ENCODE measurements around the gene LDB3.

LDB3 gene

DNA sequence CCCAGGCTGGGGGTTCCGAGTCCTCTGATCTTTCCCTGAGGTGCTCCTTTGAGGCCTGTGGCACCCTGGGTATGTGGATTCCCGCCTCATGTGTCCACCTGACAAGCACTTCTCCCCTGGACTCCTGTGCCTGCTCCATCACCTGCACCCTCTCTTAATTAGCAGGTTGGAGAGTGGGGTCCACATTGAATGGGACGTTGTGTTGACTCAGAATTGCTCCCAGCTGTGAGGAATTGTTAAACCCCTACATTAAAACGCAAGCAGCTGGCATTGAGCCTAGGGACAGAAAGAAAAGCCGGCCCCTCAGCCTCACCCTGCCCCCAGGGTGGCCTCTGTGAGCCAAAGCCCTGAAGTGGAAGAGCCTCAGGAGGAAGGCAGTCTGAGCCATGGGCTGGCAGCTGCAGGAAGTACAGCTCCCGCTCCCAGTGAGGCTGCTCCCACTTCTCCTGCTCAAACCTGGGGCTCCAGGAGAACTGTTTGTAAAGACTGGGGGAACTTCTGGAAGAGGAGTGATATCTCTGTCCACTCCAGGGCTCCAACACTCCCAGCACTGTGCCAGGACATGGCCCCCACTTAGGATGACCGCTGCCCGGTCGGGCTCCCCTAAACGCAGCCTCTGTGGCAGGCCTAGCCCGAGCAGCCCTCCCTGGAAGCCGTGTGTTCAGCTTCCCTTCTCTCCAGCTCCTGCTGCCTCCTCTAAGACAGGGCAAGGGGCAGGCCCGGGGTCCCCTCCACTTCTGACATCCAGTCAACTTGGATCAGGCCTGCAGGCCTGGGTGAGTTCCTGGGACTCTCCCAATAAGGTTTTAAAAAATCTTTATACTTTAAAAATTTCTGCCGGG, 15.7 kb upstream of the LDB3 start:
- DNase-seq, result no peak

DNA sequence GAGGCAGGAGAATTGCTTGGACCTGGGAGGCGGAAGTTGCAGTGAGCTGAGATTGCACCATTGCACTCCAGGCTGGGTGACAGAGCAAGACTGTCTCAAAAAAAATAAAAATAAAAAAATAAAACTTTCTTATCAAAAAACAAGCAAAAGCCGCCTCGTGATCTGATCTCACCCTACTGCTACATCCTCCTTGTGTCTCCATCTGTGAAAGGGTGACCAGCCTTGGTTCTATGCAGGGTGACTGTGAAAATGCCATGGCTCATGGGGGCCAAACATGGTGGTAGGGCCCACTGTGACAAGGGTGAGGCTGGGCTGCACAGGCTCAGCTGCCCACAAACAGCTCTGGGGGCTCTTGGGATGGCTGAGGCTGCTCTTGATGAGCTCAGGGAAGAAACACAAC, 14.9 kb upstream of the LDB3 start:
- no peak for DNase-seq

DNA sequence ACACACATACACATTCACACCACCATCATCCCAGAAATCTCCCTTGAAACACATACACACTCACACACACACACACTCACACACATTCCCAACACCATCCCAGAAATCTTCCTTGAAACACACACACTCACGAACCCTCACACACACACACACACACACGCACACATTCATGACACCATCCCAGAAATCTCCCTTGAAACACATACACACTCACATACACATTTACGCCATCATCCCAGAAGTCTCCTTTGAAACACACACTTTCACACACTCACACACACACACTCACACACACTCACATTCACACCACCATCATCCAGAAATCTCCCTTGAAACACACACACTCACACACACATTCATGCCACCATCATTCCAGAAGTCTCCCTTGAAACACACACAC, 14.3 kb upstream of the LDB3 start:
- DNase-seq, result no peak

DNA sequence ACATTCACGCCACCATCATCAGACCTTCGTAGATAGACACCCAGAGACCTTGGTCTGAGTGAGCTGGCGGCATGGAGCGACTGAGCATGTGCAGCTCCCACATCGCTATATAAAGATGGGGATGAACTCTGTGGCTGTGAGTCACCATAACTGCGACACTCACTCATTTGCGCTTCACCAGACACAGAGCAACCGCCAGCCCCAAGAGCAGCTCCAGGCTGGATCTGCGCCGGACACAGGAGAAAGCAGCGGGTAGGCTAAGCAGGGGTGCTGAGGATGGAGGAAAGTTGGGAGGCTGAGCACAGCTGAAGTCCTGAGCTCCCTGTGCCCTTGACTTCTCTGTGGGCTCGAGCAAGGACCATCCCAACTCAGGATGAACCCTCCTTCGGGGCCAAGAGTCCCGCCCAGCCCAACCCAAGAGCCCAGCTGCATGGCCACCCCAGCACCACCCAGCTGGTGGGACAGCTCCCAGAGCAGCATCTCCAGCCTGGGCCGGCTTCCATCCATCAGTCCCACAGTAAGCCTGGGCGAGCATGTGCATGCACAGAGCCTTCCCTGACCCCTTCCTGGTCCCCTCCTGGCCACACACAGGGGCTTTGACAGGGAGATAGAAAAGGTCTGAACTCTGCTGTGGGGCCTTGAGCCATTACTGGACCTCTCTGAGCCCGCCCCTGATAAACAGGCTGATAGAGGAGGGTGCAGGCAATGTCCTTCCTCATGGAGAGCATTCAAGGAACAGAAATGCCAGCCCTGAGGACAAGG, 13.7 kb upstream of the LDB3 start, which contains the start of gene OPN4:
OPN4 (plus strand) TSS at position 137 of the 762 bp plus-strand sequence; CDS start at position 374, 237 bp downstream.
- no peak for DNase-seq

DNA sequence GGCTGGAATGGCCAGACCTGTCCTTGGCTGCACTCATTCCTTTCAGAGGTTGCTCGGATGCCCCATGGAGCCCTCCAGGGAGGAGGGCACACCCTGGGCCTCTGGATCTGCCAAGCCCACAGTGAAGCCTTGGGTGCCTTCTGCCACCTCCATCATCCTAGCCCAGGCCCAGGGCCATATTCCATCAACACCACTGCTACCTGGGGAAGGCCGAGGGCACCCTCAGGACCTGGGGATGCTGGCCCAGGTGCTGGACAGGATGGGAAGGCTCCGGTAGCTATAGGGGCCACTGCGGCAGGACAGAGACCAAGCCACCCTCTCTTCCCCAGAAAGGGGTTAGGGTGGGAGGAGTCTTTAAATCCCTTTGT, 13.2 kb upstream of the LDB3 start:
- DNase-seq, result no peak

DNA sequence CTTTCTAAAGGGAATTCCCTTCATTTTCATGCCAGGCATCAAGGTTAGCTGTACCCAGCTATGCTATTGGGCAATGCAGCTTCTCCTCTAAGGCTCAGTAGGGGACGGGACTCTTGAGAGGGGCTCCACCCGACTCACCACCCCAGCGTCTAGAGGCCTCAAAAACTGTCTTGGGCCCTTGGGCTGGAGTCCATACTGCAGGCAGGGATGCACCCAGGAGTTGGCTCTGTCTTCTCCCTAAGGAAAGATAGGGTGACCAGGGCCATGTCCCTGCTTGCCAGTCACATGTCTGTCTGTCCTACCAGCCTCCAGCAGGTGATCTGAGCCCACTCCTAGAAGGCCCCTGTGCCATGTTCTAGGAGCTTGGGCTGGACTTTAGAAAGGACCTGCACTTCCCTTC, 12.7 kb upstream of the LDB3 start:
- DNase-seq, result no peak

DNA sequence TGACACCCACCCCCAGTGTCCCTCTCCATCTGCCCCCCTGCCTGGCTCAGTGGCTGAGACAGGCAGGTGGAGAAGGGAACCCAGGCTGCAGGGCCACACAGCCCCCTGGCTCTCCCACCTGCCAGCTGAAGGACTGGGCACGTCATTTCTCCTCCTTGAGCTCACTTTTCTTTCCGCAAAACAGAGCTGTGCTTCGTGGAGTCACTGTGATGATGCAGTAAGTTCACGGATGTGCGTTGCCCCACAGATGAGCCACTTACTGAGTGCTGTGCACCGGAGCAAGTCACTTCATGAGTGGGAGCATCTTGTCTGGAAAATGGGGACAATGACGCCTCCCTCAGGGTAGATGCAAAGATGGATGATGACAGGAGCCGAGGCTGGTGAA, 11.3 kb upstream of the LDB3 start:
- DNase-seq, result no peak

DNA sequence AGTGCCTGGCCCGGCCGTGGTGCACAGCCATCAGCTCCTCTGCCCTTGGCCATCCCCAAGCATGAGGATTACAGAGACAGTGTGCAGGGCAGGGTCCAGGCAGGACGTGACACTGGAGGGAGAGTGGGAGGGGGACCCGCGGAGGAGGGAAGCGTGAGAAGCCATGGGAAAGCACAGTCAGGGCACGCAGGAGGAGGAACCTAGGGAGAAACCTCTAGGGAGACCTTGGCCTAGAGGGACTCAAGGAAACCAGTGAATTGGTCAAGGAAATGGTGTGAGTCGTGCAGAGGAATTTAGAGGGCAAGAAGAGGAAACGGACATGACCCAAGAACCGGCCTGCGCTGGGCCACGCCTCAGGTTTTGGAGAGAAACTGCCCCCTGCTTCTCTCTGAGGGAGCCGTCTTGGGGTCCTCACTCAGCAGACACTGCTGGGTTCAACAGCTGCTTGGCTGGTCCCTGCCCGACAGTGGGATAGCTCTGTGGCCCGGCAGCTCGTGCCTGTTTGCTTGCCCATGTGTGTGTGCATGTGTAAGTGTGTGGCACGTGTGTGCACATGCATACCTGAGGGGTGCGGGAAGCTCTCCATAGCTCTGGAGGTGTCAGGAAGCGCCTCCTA, 10.8 kb upstream of the LDB3 start:
- DNase-seq, result no peak

DNA sequence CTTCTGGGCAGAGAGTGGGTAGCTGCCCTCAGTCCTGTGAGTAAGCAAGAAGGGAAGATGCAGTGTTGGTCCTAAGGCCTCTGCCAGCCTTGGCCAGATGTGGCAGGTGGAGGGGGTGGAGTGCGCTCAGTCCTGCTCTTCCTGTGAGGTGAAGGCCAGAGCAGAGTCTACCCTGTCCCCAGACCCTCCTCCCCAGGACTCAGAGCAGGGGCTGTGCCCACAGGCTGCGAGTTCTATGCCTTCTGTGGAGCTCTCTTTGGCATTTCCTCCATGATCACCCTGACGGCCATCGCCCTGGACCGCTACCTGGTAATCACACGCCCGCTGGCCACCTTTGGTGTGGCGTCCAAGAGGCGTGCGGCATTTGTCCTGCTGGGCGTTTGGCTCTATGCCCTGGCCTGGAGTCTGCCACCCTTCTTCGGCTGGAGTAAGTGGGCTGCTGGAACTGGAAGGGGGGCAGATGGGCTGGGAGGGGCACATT, 10.0 kb upstream of the LDB3 start:
- DNase-seq, result no peak

DNA sequence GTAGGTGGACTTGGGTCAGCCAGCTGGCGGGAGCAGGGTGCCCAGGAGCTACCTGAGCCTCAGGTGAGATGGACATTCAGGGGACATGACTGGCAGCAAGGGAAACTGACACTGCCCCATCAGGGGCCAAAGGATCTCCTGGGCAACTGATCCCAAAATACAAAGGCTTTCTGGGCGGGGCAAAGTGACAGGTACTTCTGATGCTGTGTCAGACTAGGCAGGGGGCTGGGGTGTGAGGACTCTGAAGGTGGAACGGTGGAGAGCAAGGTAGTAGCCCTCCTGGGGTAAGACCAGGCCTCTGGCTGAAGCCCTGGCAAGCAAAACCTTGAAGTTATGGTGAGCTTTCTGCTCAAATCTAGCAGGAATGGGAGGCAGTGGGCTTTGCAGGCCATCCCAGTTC, 9.6 kb upstream of the LDB3 start:
- no peak for DNase-seq

DNA sequence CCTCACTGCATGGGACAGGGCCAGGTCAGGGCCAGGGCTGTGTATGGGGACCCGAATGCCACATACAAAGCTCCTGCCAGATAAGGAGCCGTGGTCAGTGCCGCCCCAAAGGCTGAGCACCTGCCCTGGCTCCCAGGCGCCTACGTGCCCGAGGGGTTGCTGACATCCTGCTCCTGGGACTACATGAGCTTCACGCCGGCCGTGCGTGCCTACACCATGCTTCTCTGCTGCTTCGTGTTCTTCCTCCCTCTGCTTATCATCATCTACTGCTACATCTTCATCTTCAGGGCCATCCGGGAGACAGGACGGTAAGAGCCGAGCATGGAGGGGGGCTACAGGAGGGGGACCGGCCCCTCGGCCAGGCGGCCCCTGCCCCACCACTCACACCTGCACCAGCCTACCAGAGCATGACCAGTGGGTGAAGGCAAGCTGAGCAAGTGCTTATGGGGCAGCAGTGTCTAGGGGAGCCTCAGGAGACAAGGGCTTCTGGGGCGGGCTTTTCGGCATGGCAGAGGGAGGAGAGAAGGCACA, 9.1 kb upstream of the LDB3 start:
- DNase-seq, result no peak

DNA sequence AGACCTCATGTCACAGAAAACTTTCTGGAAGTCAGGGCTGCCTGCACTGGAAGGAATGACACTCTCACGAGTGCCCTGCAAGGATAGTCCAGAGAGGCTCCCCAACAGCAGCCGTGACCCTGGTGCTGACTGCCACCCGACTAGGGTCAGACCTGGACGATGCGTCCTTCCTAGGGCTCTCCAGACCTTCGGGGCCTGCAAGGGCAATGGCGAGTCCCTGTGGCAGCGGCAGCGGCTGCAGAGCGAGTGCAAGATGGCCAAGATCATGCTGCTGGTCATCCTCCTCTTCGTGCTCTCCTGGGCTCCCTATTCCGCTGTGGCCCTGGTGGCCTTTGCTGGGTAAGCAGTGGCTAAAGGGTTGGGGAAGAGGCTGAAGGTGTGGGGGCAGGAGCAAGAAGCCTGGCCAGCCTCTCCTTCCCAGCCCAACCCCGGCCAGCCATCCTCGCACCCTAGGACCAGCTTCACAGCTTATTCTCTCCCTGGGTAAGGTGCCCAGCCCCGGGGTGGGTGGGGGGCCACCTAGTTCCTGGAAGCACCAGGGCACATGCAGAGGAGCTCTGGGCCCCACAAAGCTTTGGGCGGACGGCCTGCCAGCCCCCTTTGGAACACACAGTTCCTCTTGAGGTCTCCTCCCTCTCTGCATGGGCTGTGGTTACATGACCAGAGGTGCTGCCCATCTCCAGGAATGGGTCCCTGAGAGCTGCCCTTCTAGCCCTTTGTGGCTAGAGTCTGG, 8.4 kb upstream of the LDB3 start:
- DNase-seq, result no peak

DNA sequence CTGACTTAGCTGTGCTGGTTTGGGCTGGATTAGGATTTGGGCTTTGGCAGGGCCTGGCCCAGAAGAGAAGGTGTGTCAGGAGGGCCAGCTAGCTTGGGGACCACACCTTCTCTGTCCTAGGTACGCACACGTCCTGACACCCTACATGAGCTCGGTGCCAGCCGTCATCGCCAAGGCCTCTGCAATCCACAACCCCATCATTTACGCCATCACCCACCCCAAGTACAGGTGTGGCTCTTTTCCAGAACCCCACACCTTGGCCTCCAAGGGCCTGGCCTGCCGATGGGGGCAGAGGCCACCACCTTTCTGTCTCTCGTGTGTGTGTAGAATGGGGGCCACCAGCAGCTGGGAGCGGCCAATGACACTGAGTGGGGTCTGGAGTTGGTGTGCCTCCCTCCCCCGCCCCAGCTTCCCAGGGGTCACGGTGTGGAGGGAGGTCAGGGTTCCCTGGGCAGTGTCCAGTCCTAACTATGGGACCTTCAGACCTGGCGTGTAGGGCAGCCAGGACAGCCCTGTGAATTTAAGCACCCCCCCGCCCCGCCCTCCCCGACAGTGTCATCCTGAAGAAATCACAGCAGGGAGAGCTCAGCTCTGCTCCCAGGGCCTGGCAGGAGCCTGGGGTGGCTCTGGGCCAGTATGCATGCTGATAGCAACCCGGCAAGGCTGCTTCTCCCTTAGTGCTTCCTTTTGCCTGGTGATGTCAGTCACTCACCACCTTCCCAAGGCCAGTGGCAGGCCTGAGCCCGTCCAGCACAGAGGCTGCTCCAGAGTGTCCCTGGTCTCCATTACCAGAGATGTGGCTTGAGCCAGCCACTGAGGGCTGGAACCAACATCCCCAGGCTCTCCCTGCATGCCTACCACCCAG, 6.9 kb upstream of the LDB3 start:
- no peak for DNase-seq

DNA sequence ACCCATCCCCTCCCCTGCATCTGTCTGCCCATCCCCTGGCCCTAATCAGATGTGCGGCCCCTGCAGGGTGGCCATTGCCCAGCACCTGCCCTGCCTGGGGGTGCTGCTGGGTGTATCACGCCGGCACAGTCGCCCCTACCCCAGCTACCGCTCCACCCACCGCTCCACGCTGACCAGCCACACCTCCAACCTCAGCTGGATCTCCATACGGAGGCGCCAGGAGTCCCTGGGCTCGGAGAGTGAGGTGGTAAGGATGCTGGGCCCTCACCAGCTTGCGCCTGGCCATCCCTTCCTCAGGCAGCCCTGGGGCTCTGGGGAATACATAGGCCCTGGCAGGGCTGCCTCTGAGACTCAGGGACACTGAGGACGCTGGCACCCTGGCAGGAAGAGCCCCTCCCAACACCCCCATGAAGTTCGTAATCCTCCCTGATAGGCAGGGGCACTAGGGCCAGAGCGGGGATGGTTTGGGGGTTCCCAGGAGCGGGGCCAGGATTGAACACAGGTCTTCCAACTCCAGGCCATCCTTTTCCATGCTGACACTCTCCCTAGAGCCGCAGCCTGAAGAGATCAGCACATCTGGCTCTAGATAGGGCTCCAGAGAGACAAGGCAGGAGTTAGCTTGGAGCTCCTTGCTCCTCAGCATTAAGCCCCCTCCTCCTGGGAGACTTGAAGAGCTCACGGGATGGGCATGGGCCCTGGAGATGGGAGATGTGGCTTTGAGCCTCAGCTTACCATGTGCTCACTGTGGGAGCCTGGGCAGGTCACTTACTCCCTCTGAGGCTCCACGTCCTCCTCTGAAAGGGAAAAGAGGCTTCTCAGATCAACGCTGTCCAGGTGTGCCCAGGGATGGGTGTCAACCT, 5.9 kb upstream of the LDB3 start:
- no peak for DNase-seq

DNA sequence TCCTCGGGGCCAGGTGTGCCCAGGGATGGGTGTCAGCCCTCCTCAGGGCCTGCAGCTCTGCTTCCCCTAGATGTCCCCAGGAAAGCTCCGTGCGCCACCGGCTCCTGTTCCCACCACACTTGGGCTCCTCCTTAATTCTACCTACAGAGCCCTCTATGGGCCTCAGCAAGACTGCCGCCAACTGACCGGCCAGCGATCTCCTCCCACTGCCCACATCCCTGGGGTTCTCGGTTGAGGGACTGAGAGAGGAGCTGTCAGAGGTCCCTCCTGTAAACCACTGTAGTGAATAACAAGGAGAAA, 5.3 kb upstream of the LDB3 start:
- DNase-seq, result no peak

DNA sequence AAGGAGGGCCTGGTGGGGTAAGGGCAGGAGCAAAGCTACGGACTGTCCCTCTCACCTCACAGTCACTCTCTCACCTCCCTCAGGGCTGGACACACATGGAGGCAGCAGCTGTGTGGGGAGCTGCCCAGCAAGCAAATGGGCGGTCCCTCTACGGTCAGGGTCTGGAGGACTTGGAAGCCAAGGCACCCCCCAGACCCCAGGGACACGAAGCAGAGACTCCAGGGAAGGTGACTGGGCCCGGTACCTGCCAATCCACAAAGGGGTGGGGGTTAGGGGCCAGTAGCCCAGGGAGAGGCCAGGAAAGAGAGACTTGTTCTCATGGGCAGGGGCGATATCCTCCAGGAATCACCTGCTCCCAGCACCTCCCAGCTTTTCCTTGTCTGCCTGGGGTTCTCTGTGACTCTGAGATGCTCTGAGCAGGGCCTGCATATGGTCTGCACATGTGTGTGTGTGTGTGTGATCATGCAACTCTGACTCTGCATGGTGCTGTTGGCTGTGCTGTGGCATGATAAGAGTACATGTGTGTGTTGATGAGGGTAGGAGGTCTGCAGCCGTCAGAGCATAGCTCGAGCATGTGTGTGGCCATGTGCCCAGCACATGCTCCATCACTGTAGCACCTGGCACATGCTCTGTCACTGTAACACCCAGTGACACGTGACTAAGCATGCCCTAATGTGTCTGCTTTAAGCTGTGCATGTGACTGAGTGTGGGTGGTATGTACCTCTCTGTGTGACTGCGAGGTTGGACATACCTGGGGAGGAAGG, 4.6 kb upstream of the LDB3 start:
- no peak for DNase-seq

DNA sequence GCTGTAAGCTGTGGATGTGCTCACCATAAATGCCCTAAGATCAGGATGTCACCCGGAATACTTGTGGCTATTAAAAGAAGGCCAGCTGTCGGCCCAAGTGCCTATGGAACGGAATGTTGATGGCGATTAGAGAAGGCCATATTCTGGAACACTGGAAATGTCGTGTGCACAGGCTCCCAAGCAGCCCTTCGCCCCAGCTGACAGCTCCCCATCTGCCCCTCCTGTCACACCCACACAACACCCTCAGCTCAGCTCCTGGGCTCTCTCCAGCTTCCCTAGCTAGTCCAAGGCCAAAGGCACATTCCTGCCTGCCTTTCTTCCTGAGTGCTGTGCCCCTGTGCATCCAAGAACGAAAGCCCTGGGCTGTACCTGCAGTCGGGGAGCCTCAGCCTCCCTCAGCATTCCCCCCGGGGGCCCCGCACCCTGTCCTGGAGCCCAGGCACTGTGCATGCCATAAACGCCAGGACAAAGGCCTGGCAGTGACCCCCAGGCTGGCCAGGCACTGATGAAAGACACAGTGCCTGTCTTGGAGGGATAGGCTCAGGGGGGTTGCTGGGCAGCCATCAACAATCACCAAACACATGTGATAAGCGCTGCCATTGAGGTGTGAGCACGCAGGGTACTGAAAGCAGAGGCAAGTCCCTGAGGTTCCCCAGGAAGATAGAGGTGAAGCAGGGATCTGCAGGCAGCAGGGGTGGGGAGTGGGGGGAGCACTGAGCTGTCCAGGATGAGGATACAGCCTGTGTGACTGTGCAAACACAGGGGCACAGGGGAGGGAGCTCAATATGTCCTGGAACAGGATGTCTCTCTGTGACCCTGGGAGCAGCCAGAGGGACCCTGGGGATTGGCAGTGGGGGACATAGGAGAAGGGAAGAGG, 3.7 kb upstream of the LDB3 start:
- no peak for DNase-seq

DNA sequence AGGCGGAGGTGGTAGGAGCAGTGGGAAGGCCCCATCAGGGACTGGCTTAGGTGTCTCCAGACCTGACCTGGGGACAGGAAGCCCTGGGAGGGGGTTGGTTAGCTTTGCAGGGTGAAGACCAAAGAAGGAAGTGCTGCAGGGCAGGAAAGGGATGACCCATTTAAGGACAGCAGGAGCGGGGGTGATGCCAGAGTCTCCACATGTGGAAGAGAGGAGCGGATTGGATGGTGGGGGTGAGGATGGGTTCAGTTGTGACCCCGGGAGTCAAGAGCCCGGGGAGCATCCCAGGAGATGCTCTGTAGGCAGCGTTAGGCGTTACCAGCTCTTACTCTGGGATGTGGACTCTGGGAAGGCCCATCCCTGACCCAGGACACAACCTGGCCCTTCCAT, 3.1 kb upstream of the LDB3 start:
- no peak for DNase-seq

DNA sequence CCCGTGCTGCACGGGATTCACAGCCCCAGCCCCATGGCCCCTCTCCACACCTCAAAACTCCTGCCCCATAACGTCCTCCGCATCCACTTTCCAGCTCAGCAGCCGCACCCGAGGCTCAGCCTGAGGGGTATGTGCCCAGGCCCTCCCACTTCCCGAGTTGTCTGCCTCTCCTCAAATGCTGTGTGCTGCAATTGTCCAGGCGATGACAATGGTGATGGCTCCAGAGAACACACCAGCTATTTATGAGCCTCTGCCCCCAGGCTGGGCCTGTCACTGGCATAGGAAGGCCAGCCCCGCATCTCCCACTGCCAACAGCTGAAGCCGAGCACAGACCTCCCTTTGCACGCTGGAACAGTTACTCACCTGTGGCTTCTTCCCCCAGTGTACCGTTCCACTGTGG, 2.4 kb upstream of the LDB3 start:
- no peak for DNase-seq

Measured in suppressor macrophage treated with lipopolysaccharide for 4 hours (primary cell).